GM12878 (cell line): ENCODE results near the gene IMMP2L.

Experiments
- CREB1 ChIP-seq: IDR thresholded peaks from 2 replicates; pipeline ENCODE4 v1.6.1; 2012; ENCODE audit warnings: low read depth, mild to moderate bottlenecking, inconsistent platforms
- RB1 ChIP-seq: fragments of 450-650 bp; formaldehyde crosslinking; IDR thresholded peaks from 2 replicates; pipeline ENCODE4 v1.6.1; 2017; ENCODE audit warnings: mild to moderate bottlenecking, borderline replicate concordance
- SPI1 ChIP-seq: IDR thresholded peaks from 2 replicates; pipeline ENCODE4 v1.6.1; 2011; ENCODE audit warnings: low read depth, mild to moderate bottlenecking, low read length, moderate library complexity, borderline replicate concordance; ENCODE audit not compliant: insufficient read depth
- SREBF1 ChIP-seq: IDR thresholded peaks from 2 replicates; pipeline ENCODE4 v1.6.1; 2012; ENCODE audit warnings: mild to moderate bottlenecking, low read length

DNA sequence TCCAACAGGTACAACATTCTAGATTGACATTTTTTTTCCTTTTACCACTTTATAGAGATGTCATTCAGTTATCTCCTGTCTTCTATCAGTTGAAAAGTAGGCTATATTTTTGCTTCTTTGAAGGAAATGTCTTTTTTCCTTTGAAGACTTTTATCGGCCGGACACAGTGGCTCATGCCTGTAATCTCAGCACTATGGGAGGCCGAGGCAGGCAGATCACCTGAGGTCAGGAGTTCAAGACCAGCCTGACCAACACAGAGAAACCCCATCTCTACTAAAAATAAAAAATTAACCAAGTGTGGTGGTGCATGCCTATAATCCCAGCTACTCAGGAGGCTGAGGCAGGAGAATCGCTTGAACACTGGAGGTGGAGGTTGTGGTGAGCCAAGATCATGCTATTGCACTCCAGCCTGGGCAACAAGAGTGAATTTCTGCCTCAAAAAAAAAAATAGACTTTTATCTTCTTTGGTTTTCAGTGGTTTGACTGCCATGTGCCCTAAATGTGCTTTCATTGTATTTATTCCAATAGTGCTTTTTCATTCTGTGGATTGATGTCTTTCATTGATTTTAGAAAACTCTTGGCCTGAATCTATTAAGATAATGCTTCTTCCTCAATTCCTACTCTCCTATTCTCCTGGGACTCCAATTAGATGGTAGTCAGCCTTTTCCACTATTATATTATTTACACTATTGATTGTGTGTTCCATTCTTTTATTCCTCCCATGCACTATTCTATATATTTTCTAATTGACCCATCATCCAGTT lies 84.6 kb downstream of the IMMP2L start:
- no peak for TF ChIP-seq CREB1
- TF ChIP-seq SPI1 = no peak
- no peak for TF ChIP-seq SREBF1
- no peak for TF ChIP-seq RB1
